ENCODE results near the gene TAF1D.

GRCh38 chr11:93740730-93741093, 583 bp downstream of the TAF1D start:
- TF ChIP-seq POLR2A (IDR thresholded peaks at IDR 0.05; ENCODE audit: low read depth) (no peak), POLR2AphosphoS5 (IDR thresholded peaks at IDR 0.05) (no peak), EP300 (IDR thresholded peaks at IDR 0.05) (no peak)
- TF ChIP-seq, protein P1, sequence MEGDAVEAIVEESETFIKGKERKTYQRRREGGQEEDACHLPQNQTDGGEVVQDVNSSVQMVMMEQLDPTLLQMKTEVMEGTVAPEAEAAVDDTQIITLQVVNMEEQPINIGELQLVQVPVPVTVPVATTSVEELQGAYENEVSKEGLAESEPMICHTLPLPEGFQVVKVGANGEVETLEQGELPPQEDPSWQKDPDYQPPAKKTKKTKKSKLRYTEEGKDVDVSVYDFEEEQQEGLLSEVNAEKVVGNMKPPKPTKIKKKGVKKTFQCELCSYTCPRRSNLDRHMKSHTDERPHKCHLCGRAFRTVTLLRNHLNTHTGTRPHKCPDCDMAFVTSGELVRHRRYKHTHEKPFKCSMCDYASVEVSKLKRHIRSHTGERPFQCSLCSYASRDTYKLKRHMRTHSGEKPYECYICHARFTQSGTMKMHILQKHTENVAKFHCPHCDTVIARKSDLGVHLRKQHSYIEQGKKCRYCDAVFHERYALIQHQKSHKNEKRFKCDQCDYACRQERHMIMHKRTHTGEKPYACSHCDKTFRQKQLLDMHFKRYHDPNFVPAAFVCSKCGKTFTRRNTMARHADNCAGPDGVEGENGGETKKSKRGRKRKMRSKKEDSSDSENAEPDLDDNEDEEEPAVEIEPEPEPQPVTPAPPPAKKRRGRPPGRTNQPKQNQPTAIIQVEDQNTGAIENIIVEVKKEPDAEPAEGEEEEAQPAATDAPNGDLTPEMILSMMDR (IDR thresholded peaks at IDR 0.05), result no peak
